ENCODE measurements around the gene ZNHIT6.

The ZNHIT6 gene

GRCh38 chr1:85616736-85617135, 91.5 kb downstream of the ZNHIT6 start (continued):
- no peak for TF ChIP-seq TSHZ2 (CRISPR knock-in tag; IDR thresholded peaks at IDR 0.05)
- no peak for TF ChIP-seq ZC3H10 (CRISPR knock-in tag; IDR thresholded peaks at IDR 0.05)
- TF ChIP-seq OSR1 (CRISPR knock-in tag; IDR thresholded peaks at IDR 0.05), result no peak
- no peak for TF ChIP-seq ZFP3 (CRISPR knock-in tag; IDR thresholded peaks at IDR 0.05)

GRCh38 chr1:85616364-85616705, 91.9 kb downstream of the ZNHIT6 start:
- ATAC-seq, result no peak
- TF ChIP-seq GLIS3 (CRISPR knock-in tag; IDR thresholded peaks at IDR 0.05), result no peak
- no peak for TF ChIP-seq BACH2 (CRISPR knock-in tag; IDR thresholded peaks at IDR 0.05; ENCODE audit: borderline replicate concordance)
- no peak for TF ChIP-seq TSHZ2 (CRISPR knock-in tag; IDR thresholded peaks at IDR 0.05)
- no peak for TF ChIP-seq TOX (CRISPR knock-in tag; IDR thresholded peaks at IDR 0.05; ENCODE audit: borderline replicate concordance)
- TF ChIP-seq RARB (CRISPR knock-in tag; IDR thresholded peaks at IDR 0.05), result no peak
- no peak for TF ChIP-seq ZFP3 (CRISPR knock-in tag; IDR thresholded peaks at IDR 0.05)
- TF ChIP-seq ZC3H10 (CRISPR knock-in tag; IDR thresholded peaks at IDR 0.05), result no peak
- TF ChIP-seq ESRRG (CRISPR knock-in tag; IDR thresholded peaks at IDR 0.05), result no peak
- no peak for TF ChIP-seq PATZ1 (CRISPR knock-in tag; IDR thresholded peaks at IDR 0.05; ENCODE audit: borderline replicate concordance)

GRCh38 chr1:85615586-85616363, 92.5 kb downstream of the ZNHIT6 start:
- TF ChIP-seq ZNF565 (CRISPR knock-in tag; conservative IDR thresholded peaks at IDR 0.05; ENCODE audit: low read depth) (no peak), BACH2 (CRISPR knock-in tag; IDR thresholded peaks at IDR 0.05; ENCODE audit: borderline replicate concordance) (no peak), ZNF8 (CRISPR knock-in tag; IDR thresholded peaks at IDR 0.05) (no peak), PATZ1 (CRISPR knock-in tag; IDR thresholded peaks at IDR 0.05; ENCODE audit: borderline replicate concordance) (no peak), PPARA (CRISPR knock-in tag; IDR thresholded peaks at IDR 0.05; ENCODE audit: borderline replicate concordance) (no peak), RARB (CRISPR knock-in tag; IDR thresholded peaks at IDR 0.05) (no peak), ZFP30 (CRISPR knock-in tag; IDR thresholded peaks at IDR 0.05) (no peak), ZFP3 (CRISPR knock-in tag; IDR thresholded peaks at IDR 0.05) (no peak), ARNTL (CRISPR knock-in tag; IDR thresholded peaks at IDR 0.05; ENCODE audit: borderline replicate concordance, low read depth) (no peak), OSR1 (CRISPR knock-in tag; IDR thresholded peaks at IDR 0.05) (no peak), CSDC2 (CRISPR knock-in tag; IDR thresholded peaks at IDR 0.05) (no peak), TOX (CRISPR knock-in tag; IDR thresholded peaks at IDR 0.05; ENCODE audit: borderline replicate concordance) (no peak), TSHZ2 (CRISPR knock-in tag; IDR thresholded peaks at IDR 0.05) (no peak)
- ATAC-seq, result no peak
